KG1 (cell line): ENCODE results near the gene CAPN5.

ENCODE experiments used
- DNase-seq: peaks from one replicate; lab custom pipeline; 2025; lab: John Stamatoyannopoulos, UW

The CAPN5 gene

GRCh38 chr11:77149716-77150392, 83.1 kb downstream of the CAPN5 start:
- DNase-seq = no peak

DNA sequence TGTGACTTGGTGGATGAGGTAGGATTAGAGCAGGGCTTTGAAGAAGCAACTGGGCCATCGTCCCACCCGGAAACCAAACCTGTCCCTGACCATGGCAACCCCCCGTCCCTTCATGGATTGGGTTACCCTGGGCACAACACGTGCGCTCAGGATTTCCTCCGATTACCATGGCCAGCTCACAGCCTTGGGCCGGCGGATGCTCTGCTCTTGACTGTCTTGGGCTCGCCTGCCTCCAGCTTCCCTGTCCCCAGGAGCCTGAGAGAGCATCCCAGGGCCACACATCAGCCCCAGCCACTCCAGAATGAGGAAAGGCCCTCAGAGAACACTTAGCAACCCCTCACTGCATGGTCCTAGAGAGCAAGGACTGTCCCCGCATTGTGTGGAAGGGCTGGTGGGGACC, 84.1 kb downstream of the CAPN5 start:
- no peak for DNase-seq

DNA sequence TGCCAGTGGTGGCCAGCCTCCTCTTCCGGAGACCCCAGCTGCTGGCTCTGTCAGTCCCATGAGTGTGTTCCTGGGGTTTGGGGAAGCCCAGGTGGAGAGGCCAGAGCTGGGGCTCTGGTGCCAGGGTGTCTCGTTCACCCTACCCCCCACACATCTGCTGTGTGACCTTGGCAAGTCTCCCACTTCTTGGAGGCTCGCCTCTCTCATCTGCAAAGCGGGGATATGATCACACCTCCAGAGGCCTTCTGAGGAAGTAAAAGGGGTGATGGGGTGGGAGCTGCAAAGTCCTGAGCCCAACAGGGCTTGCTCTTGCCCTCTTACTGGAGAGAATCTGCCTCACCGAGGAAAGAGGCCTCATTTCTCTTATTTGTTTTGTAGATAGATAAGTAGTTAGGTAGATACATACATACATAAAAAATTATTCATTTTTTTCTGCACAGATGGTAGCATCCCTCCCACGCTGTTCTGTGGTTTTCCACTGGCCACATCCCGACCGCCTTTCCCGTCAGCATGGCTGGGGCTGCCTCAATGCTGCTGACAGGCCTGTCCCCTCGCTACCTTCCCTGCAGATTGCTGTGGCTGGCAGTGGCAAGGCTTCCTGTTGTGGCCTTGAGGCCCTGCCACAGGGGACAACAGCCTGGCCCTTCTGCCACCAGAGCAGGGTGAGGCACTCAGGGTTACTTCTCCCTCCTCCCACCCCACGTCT, 85.2 kb downstream of the CAPN5 start:
- DNase-seq = peak; percentile 80

- DNase-seq = no peak
Measured at GRCh38 chr11:77152846-77153245, 86.1 kb downstream of the CAPN5 start.

GRCh38 chr11:77153276-77154185, 86.8 kb downstream of the CAPN5 start:
- no peak for DNase-seq

DNA sequence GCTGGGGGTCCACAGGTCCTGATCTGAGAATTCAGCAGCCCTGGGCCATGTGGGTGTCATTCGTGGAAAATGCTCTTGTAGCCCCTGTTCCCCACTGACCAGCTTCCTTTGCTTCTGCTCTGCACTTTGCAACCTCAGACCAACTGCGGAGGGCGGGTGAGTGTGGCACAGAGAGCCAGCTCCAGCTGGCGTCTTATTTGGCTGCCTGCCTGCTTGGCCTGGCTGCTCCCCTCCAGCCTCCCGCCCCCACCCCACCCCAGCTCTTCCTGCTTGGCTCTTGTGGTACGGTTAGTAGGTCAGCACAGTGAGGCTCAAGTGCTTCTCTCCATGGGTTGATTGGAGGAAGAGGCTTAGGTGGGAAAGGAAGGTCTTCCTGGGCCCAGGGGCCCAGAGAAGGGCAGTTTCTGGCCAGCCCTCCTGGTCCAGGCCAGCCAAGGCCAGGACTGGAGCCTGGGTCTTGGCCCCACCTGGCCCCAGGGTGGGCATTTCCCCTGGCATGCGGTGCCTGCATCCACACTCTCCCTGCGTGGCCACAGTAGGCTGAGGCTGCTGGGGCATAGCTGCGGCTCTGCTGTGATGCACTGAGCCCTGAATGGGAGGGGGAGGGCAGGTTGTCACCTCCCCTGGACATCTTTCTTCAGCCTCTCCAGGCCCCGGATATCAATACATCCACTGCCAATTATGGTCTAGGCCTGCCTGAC, 87.8 kb downstream of the CAPN5 start:
- DNase-seq = peak; percentile 42

DNA sequence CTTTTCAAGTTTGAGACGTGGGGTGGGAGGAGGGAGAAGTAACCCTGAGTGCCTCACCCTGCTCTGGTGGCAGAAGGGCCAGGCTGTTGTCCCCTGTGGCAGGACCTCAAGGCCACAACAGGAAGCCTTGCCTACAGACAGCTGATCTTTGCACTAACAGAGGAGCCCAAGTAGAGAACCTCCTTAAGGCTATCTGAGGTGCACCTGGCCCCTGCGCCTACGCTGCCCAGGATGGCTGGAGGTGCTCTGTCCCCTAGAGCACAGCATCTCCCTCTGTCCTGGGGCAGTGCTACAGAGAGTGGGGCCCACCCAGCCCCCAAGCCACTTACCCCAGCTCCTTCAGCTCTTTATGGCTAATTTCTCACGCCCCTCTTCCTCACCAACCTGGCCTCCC, 88.3 kb downstream of the CAPN5 start:
- no peak for DNase-seq

- DNase-seq = no peak
Measured at GRCh38 chr11:77155556-77156130, 88.9 kb downstream of the CAPN5 start.

DNA sequence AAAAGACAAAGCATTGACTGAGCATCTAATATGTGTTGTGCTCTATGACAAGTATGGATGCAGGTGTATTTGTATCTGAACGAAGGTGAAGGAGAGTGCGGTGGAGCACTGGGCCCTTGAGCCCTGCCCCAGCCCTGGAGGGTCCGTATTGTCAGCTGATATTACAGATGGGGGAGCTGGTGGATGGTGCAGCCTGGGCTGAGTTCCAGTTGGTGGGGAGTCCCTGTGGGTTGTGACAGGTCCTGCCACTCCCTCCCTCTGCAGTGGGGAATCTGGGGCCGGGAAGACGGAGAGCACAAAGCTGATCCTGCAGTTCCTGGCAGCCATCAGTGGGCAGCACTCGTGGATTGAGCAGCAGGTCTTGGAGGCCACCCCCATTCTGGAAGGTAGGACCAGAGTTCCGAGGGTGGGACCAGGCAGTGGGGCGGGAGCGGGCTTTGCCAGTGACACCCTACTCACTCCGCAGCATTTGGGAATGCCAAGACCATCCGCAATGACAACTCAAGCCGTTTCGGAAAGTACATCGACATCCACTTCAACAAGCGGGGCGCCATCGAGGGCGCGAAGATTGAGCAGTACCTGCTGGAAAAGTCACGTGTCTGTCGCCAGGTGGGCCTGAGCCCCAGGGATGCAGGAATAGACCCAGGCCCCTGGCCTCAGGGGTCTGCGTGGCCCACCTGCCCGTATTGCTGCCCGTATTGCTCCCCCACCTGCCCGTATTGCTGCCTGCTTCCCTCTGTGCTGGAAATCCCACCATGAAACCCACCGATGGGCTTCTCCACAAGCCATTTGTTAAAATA, 89.8 kb downstream of the CAPN5 start:
- DNase-seq = no peak

- no peak for DNase-seq
Measured at GRCh38 chr11:77158041-77158695, 91.4 kb downstream of the CAPN5 start.

- no peak for DNase-seq
Measured at GRCh38 chr11:77159219-77159936, 92.6 kb downstream of the CAPN5 start.

DNA sequence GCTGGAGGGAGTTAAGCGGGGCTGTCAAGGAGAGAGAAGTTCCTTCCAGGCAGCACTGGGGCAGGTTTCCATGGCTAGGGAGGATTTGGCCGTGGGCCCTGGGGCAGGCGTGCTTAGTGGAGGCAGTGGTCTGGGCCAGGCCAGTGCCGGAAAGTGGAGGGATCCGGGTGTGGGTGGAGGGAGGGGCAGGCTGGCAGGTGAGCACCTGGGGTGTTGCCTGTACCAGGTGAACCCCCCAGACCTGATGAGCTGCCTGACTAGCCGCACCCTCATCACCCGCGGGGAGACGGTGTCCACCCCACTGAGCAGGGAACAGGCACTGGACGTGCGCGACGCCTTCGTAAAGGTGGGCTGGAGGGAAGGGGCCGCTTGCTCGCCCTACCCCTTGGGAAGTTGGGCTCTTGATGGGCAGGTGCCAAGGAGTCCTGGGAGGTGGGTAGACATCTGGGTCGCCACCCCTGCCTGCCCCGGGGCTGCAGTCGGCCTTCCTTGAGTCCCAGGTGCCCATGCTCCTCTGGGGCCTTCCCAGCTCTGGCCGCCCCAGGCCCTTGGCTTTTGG, 93.2 kb downstream of the CAPN5 start:
- DNase-seq = no peak

DNA sequence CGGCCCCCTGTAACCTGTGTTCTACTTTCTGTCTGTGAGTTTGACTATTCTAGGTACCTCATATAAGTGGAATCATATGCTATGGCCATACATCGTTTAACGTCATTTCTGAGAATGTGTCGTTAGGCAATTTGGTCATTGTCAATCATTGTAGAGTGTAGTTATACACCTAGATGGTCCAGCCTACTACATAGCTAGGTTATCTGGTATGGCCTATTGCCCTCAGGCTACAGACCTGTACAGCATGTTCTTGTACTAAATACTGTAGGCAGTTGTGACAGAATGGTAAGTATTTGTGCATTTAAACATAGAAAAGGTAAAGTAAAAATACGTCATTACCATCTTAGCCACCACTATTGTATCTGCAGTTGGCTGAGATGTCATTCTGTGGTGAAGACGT, 96.5 kb downstream of the CAPN5 start:
- DNase-seq = no peak

GRCh38 chr11:77165066-77165465, 98.3 kb downstream of the CAPN5 start:
- DNase-seq = no peak

- no peak for DNase-seq
Measured at GRCh38 chr11:77166021-77166420, 99.2 kb downstream of the CAPN5 start.

DNA sequence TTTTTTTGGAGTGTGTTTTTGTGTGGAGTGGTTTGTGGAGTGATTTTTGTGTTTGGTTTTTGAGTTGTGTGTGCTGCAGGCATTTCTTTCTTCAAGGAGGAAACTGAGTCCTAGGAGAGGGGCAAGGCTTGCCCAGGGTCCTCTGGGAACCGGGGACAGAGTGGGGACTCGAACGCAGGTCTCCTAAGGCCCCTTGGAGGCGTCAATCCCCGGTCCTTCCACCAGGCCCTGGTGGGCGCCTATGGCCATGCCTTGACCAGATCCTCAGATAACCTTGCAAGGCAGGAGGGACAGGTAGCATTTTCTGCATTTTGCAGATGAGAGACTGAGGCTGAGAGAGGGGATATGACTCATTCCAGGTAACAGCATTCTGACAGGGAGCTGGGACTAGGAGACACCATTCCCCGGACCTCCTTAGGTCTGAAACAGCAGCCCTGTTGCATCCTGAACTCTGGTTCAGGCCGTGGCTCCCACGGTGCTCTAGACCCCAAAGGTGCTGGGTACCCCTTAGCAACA, 100.4 kb downstream of the CAPN5 start:
- no peak for DNase-seq

- DNase-seq = no peak
Measured at GRCh38 chr11:77167791-77168190, 101.0 kb downstream of the CAPN5 start.

DNA sequence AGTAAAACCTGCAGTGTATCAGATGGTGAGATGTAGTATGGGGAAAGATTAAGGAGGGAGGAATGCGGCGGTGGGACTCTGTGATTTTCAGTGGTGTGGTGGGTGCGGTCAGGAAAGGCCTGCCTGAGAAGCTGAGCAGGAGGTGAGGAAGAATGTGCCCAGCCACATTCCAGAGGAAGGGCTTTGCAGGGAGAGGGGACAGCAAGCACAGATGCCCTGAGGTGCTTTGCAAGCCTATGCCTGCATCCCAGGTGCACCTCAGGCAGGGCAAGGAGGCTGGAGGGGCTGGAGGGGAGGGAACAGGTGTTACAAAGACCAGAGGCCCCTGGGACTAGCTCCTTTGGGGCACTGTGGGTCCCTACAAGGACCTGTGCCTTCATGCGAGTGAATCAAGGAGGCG, 103.3 kb downstream of the CAPN5 start:
- DNase-seq = no peak

GRCh38 chr11:77171254-77171653, 104.5 kb downstream of the CAPN5 start:
- DNase-seq = no peak
